ENCODE measurements around the gene KRTAP6-3.

The KRTAP6-3 gene, protein sequence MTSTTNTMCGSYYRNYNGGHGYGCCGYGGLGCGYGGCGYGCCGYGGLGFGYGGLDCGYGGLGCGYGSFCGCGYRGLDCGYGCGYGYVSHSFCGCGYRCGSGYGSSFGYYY

DNA sequence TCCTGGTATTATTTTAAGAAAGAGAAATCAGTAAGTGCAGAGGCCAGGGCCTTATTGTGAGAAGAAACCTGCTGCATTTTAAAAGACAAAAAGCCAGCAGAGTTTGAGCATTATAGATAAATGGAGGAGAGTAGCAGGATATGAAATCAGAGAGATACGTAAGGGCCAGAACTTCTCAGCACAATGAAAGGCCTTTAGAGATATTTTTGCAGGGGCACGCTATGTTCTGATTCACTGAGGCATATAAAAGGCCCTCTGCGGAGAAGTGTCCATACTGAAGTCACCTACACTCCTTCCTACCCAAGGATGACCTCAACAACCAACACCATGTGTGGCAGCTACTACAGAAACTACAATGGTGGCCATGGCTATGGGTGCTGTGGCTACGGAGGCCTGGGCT is at the start of gene KRTAP6-3:
TSS of gene KRTAP6-3 (plus strand) at position 301 of the 400 bp plus-strand sequence. CDS start at position 307, 6 bp downstream.
- DNase-seq, result no peak

DNA sequence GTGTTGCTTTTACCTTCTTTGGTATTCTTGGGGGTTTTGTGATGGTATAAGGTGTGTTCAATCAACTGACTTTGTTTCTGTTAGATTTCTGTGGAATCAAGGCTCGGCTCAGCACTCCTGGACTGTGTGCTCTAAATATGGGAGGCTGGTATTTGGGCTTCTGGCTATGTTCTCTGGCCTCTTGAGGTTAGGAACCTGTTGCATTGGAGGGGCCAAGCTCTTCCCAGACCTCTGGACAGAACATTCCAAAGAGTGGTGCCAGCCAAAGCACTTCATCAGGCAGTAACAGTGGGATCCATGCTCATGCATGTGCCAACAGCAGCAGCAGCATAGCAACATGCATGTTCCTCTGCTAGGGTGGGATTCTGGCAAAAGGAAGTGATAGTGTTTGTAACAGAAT is 39.5 kb upstream of the KRTAP6-3 start:
- no peak for DNase-seq

DNA sequence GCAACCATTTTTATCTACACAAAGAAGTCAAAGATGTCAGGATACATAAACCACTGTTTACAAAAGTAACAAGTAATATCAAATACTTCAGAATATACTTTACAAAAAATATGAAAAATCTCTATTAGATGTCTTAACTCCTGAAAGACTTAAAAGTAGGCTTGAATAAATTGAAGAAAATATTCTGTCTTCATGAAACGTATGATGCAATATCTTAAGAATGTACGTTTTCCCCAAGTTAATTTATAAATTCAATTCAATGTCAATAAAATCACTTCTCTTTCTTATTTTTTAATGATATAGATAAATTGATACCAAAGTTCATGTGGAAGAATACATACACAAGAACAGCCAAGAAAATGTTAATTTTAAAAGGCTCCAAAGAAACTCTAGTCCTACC is 37.1 kb upstream of the KRTAP6-3 start:
- DNase-seq, result no peak

DNA sequence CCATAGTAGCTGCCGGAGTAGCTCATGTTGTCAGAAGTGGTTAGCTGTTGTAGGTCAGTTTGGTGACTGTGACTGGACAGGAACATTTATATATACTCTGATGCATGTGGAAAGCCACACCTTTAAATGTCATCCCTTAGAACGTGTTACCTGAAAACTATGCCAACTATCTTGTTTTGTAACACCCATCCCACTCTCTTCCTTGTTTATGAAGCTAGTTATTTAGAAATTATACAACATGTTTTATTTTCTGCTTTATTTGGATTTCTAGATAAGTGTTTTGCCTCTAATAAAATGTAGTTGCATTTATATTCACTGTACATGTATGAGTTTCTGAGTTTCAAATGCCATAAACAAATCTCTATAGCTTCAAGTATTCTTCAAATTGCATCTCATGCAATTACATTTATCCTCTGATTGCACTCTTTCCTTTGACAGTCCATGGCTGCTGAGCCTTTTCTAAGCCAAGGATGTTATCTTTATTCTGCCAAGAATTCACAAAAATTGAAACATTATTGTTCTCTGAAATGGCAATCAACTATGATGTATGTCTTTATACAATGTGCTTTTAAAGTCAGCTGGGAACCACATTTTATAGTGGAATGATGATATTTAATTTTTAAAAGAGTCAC is 30.9 kb upstream of the KRTAP6-3 start, which contains the start of gene KRTAP19-7:
TSS of gene KRTAP19-7 (minus strand) at position 51 of the 632 bp plus-strand sequence. CDS start at position 26, 25 bp downstream.
- DNase-seq, result no peak

DNA sequence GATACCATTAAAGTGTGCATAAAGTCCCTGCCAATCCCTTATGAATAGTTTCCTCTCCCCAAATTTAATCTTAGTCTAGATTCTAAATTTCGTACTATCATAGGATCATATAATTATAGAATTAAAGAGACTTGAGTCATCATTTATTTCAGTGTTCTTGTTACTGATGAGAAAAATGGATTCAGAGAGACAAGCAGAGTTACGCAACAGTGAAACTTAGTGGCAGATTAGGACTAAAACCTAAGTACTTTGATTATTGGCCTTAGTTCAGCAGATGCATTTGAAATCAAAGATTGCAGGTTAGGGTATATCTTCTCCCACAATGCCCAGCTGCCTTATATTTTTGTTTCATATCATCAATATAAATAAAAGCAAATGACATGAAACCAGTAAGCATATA is 30.3 kb upstream of the KRTAP6-3 start:
- DNase-seq, result no peak

DNA sequence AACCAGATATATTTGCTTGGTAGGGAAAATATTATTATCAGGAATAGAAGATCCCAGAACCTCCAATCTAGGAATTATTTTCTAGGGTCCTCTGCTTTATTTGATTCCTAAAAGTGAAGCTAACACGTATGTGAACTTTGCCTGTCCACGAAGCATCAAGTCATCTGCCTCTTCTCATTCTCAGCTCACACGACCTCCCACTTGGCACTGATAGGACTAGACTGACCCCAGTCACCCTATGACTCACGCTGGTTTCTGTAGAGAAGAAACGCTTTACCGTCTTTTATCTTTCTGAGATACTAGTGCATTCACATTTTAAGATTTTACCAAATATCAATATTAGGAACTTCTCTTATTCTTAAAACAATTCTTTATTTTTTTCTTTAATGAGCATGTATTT is 29.2 kb upstream of the KRTAP6-3 start:
- no peak for DNase-seq

DNA sequence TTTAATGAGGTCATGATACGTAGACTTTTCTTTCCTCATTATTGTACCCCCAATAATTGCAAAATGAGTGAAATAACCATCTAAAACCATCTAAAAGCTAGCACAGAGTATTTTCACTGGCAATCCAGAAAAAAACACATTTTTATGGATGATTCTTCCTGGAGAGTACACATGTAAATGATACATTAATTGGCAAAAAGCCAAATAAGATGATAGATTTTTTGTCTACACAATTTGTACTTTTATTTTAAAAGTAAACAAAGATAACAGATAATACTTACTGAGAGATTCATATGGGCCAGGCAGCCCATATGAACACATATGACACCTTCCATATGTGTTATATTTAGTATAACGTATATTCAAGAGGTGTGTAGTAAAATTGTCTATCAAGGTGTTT is 28.6 kb upstream of the KRTAP6-3 start:
- no peak for DNase-seq

DNA sequence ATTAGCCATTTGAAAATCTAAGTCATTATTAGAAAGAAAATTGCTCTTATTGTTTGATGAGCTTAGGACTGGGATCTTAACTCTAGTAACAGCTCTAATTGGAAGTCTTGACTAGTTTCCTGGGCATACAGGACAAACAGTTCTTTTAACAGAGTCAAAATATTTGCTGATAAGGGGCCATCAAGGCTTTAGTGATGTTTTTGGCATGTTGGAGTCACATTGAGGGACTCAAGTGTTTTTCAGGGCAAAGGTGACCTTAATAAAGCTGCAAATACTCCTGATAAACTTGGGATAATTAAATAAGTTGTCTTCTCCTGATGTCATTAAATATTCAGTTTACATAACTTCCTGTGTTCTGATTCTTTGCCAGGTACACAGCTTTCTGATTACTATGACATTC is 24.6 kb upstream of the KRTAP6-3 start:
- DNase-seq, result no peak

DNA sequence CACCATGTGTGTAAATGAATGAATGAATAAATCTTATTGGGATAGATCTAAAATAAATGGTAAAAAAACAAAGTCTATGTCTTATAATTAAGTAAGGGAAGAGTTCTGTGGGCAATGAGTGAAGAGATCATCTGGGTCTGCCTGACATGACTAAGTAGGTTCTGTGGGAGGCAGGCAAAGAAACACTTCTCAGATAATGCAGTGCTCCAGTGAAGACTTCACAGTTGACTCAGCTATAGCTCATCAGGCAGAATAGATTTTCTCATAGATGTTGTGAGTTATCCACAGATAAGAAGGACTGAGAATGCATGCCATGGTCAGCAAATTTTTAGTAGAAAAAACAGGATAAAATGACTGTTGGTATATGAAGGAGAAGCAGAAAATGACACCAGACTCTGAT is 14.5 kb upstream of the KRTAP6-3 start:
- DNase-seq, result no peak

DNA sequence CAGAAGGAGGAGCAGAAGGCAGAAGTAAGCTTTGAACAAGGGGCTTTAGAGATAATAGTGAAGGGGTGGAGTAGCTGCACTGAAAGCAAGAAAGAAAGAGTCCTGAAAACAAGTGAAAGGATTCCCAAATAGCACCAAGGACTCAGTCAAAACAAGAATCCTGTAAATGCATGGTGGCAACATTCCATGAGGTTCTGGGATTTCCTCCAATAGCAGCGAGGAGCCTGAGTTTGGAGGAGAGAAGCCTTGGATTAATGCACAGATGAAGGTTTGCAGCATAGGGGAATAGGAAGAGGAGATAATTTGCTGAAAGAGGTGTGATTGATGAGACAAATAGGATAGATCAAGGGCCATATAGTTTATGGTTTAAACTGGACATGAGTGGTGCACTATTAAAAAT is 12.9 kb upstream of the KRTAP6-3 start:
- DNase-seq, result no peak

DNA sequence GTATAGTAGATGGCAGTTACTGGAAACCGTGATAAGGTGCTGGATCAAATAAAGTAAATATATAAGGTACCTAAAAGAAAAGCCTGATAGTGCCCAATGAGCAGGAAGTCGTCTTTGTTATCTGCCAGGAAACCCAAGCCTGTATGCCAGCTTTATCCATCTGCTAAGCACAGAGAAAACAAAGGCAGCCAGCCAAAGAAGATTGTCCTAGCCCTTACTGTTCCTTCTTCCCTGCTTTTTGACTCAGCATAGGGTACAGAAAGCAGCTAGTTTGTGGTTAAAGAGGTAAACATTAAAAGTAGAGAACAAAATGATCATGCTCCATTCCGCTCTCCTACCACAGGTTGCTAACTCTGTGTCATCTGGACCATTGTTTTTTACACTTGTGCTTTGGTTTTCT is 12.1 kb upstream of the KRTAP6-3 start:
- no peak for DNase-seq

DNA sequence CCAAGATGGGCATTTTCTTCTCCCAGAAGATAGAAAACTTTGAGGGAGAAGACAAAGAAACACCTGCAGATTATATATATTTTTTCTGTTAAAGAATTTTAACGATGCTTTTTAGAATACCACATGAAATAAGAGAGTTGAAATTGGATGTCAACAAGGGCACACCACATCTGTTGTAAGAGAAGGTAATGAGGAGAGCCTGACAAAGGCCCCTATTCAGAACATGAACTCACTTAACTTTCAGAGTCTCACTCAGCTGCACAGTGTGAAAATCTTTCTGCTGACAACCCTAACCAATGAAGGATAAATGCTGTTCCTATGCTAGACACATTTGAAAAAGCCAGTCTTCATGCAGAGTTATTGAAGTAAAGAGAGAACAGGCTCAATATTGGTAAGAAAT is 9.4 kb upstream of the KRTAP6-3 start:
- no peak for DNase-seq

DNA sequence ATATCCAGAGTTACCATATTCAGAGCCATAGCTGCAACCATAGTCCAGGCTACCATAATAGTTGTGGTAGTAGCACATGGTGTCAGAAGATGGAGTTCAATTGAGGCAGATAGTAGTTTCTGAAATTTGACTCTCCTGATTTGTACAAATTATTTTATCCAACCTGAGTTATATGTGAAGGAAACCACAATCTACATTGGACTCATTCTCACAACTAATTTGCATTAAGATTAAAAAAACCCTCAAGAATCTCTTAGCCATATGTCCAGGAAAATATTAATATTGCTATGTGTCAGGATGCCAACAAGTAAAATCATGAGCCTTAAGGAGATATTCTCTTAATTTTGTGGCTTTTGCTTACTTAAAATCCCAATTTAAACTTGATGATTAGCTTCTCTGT is 1.9 kb upstream of the KRTAP6-3 start, which contains the start of gene KRTAP22-2:
TSS of gene KRTAP22-2 (minus strand) at position 101 of the 400 bp plus-strand sequence.
- no peak for DNase-seq

DNA sequence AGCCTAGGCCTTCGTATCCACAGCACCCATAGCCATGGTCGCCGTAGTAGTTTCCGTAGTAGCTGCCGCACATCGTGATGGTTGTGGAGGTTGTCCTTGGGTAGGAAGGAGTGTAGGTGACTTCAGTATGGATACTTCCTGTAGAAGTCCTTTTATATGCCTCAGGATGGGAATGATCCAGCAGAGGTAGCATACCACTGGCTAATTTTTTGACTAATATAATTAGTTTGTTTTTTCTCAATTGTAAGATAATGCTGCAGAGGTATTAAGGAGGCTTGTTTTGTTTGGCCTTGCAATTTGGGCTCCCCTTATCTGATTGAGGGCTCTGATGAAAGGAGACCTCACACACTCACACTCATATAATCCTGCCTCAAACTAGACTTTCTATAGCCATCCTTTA is 6.6 kb downstream of the KRTAP6-3 start, which contains the start of gene KRTAP6-2:
TSS of gene KRTAP6-2 (minus strand) at position 101 of the 400 bp plus-strand sequence. CDS start at position 73, 28 bp downstream.
- DNase-seq, result no peak

DNA sequence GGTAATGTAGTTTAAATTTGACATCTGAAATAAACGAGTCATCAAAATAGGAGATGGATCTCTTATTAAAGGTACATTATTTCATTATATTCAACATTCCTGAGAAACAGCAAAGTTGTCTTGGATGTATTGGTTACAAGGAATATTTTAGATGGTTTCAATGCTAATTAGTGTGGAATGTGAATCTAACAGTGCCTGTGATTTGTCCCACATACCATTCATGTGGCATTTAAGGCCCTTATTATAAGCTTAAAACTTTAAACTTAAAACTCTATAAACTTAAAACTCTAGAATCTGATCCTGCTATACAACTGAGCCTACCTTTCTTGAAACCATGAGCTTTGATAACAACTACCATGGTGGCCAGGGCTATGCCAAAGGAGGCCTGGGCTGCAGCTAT is 8.5 kb downstream of the KRTAP6-3 start, which contains the start of gene KRTAP22-1:
TSS of gene KRTAP22-1 (plus strand) at position 301 of the 400 bp plus-strand sequence.
- DNase-seq, result no peak

DNA sequence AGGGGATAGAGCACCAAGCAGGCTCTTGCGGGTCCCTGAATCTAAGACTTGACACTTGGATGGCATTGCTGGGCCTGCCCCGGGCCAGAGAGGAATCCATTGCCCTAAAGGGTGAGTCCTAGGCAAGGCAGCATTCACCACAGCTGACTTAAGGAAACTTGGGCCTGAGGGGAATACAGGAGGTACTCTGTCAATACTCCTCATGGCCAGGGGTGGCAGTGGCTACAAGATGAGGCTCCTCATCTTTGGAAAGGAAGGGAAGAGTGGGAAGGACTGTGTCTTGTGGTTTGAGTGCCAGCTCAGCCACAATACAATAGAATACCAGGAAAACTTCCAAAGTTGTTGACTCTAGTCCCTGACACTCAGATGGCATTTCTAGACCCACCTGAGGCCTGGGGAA is 13.7 kb downstream of the KRTAP6-3 start:
- no peak for DNase-seq

DNA sequence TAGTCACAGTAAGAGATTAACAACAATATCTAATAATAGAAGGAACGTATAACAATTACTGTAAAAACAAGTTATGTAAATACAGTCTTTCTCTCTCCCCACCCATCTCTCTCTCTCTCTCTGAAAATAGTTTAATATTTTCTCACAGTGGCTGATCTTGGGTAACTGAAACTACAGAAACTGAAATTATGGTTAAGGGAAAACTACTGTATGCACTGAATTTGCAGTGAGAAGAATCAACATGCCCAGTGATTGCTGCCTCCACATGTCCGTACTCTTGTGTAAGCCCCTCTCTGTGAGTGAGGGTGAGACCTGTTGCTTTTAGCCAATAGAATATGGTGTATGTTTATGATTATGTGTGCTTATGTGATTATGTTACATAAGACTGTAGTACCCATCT is 19.9 kb downstream of the KRTAP6-3 start:
- no peak for DNase-seq

DNA sequence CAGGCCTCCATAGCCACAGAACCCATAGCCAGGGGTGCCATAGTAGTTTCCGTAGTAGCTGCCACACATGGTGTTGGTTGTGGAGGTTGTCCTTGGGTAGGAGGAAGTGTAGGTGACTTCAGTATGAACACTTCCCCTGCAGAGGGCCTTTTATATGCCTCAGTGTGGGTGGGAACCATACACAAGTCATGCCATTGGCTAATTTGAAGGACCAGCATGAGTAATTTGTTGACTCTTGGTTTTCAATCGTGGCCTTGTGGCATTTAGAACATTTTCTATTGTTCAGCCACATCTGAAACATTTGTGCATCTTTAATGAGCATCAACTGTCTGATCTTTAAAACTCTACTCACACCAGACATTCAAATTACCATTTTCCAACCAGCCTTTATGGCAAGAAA is 21.6 kb downstream of the KRTAP6-3 start, which contains the start of gene KRTAP6-1:
TSS of gene KRTAP6-1 (minus strand) at position 95 of the 400 bp plus-strand sequence. CDS start at position 69, 26 bp downstream.
- DNase-seq, result no peak

DNA sequence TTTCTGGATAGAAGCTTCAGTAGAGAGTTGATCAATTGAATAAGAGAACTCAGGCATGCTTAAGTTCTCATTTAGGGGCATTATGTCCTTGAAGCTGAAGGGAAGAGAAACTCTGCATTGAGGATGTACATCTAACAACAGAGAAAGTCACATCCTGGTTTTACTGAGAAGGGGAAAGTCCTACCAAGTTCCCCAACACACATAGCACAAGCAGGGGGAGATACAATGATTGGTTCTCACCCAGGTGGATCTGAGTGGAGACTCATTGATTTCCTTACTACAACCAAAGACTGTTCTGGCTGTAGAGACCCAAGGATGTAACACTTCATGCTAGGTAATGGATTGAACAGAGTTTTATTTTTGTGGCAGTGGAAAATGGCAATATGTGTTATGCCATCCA is 23.0 kb downstream of the KRTAP6-3 start:
- no peak for DNase-seq

DNA sequence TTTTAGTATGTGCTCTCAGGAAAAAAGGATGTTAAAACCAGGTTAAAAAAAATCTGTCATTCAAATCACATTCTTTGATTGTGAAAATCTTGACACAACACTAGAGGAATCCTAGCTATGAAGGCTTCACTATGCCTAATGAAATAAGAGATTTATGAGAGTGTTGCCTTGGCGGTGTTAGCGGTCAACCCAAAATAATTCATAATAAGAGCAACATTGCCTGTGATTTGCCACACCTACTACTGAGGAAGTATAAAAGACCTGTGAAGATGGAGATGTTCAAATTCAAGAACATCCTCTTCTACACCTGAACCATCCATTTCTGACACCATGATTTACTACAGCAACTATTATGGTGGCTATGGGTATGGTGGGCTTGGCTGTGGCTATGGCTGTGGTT is 23.9 kb downstream of the KRTAP6-3 start, which contains the start of gene KRTAP20-1:
TSS of gene KRTAP20-1 (plus strand) at position 301 of the 400 bp plus-strand sequence. CDS start at position 331, 30 bp downstream.
- no peak for DNase-seq

DNA sequence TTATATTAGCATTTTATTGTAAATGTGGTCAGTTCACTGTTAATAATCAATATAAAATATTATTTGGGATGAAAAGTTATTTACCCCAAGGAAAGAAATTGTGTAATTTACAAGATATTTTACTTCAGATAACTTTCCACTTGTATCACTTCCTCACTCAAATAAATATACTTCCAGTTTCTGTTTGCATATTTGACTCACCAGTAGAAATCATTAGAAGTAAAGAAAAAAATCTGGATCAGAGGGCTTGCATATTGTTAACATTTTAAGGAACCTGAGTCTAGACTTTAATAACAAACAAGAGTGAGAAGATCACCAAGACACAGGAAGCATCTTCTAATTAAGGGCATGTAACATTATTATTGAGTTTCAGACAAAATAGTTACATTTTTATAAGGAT is 27.8 kb downstream of the KRTAP6-3 start:
- DNase-seq, result no peak

DNA sequence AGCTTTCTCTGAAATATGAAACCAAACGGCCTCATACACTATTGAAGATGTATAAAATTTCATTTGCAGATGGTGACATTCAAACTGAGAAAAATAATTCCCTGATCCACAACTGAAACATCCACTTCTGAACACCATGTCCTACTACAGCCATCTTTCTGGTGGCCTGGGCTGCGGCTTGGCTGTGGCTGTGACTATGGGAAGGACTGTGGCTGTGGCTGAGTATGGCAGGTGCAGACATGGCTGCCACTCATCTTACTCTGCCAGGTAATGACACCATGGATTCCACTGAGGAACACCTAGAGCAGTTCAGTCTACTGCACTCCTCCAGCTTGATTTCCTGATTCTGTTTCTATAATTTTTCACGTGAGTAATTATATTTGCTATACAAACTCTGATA is 28.3 kb downstream of the KRTAP6-3 start, which contains the start of gene KRTAP20-4:
TSS of gene KRTAP20-4 (plus strand) at position 106 of the 400 bp plus-strand sequence.
- DNase-seq, result no peak

DNA sequence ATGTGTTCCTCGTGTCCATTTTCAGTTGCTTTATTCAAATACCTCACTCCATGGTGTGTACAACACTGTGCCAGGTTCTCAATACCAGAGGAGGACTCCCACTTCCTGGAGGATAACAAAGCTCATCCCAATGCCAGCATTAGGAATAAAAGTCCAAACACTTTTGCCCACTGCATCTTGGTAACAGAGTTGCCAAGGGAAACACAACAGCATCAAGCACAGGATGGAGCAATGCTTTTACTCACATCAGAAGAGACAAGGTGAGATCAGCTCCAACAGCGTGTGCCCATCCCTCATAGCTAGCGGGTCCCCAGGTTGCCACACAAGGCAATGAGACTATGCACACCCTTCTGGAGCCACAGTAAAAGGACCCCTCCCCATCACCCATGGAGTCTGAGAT is 31.1 kb downstream of the KRTAP6-3 start:
- no peak for DNase-seq

DNA sequence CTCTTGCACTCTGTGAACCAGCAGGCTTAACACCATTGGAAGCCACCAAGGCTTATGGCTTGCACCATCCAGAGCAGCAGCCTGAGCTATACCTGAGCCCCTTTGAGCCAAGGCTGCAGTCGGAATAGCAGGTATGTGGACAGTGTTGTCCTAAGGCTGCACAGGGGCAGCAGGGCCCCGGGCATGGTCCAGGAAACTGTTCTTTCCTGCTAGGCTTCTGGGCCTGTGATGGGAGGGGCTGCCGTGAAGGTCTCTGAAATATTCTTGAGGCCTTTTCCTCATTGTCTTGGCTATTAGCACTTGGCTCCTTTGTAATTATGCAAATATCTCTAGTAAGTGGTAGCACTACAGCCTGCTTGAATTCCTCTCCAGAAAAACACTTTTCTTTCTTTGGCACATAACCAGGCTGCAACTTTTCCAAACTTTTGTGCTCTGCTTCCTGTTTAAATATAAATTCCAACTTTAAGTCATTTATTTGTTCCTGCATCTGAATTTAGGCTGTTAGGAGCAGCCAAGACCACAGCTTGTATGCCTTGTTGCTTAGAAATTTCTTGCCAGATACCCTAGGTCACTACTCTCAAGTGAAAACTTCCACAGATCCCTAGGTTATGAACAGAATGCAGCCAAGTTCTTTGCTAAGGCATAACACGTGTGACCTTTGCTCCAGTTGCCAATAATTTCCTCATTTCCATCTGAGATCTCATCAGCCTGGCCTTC is 33.4 kb downstream of the KRTAP6-3 start:
- DNase-seq, result no peak

Measured in GOT3 (cell line).